GM23338 (cell line): ENCODE measurements around the gene GTPBP4. TPM values are rescaled to one million over a fixed set of nuclear protein-coding genes. Genes with fewer than 3 reads are reported as not detected.

ENCODE experiments used
- ATAC-seq: fragments of 200-7000 bp; cut with Tn5 transposase; 3 replicates; pipeline ENCODE4 v1.9.1; 2020
- DNase-seq: peaks from one replicate; pipeline ENCODE4 v3.0.0-alpha.2; 2015; ENCODE audit warnings: low spot score
- H2AFZ ChIP-seq: fragments of 200-600 bp; sonication (generic); 2 replicates; pipeline ENCODE4 v1.8.0; 2016; ENCODE audit warnings: antibody characterized with exemption, mild to moderate bottlenecking, moderate library complexity
- H3F3A ChIP-seq: fragments of 200-600 bp; sonication (generic); replicated peaks from 2 replicates; pipeline ENCODE4 v1.8.0; 2017; ENCODE audit warnings: antibody characterized with exemption, mixed run types, low read depth
- H3K27ac ChIP-seq: fragments of 200-600 bp; sonication (generic); 2 replicates; pipeline ENCODE4 v1.6.1; 2016; ENCODE audit warnings: low read depth
- H3K27me3 ChIP-seq: fragments of 200-600 bp; sonication (generic); 2 replicates; pipeline ENCODE4 v1.8.0; 2016; ENCODE audit warnings: mild to moderate bottlenecking, mixed run types, moderate library complexity; ENCODE audit not compliant: insufficient read depth
- H3K36me3 ChIP-seq: fragments of 200-600 bp; sonication (generic); 2 replicates; pipeline ENCODE4 v1.8.0; 2016; ENCODE audit warnings: mild to moderate bottlenecking; ENCODE audit not compliant: insufficient read depth
- H3K4me1 ChIP-seq: fragments of 200-600 bp; sonication (generic); 2 replicates; pipeline ENCODE4 v1.8.0; 2016; ENCODE audit warnings: mild to moderate bottlenecking, moderate library complexity; ENCODE audit not compliant: insufficient read depth
- H3K4me2 ChIP-seq: fragments of 200-600 bp; sonication (generic); 2 replicates; pipeline ENCODE4 v1.7.1; 2017; ENCODE audit warnings: mixed run types
- H3K4me3 ChIP-seq: fragments of 200-600 bp; sonication (generic); 2 replicates; pipeline ENCODE4 v1.6.1; 2016; ENCODE audit warnings: mixed run types
- H3K79me2 ChIP-seq: fragments of 200-600 bp; sonication (generic); replicated peaks from 2 replicates; pipeline ENCODE4 v1.8.0; 2017; ENCODE audit warnings: mild to moderate bottlenecking; ENCODE audit not compliant: insufficient read depth
- H3K9me2 ChIP-seq: fragments of 200-600 bp; sonication (generic); 2 replicates; pipeline ENCODE4 v1.8.0; 2017; ENCODE audit not compliant: insufficient read depth
- H4K20me1 ChIP-seq: fragments of 200-600 bp; sonication (generic); replicated peaks from 2 replicates; pipeline ENCODE4 v1.8.0; 2017; ENCODE audit warnings: mild to moderate bottlenecking; ENCODE audit not compliant: insufficient read depth
- H3K27ac Mint-ChIP-seq: 2 replicates; pipeline ENCODE4 v1.8.0; 2020; ENCODE audit warnings: inconsistent platforms, mild to moderate bottlenecking, moderate library complexity, mixed read lengths
- H3K27me3 Mint-ChIP-seq: 3 replicates; pipeline ENCODE4 v1.8.0; 2022; ENCODE audit warnings: low read depth, mild to moderate bottlenecking, moderate library complexity, mixed read lengths, inconsistent platforms; ENCODE audit not compliant: insufficient read depth, poor library complexity
- H3K36me3 Mint-ChIP-seq: 3 replicates; pipeline ENCODE4 v1.8.0; 2021; ENCODE audit warnings: low read depth, mild to moderate bottlenecking, inconsistent platforms, moderate library complexity, mixed read lengths
- H3K4me1 Mint-ChIP-seq: 3 replicates; pipeline ENCODE4 v1.8.0; 2020; ENCODE audit warnings: mild to moderate bottlenecking, inconsistent platforms, mixed read lengths
- H3K4me3 Mint-ChIP-seq: 3 replicates; pipeline ENCODE4 v1.8.0; 2021; ENCODE audit warnings: moderate library complexity, mild to moderate bottlenecking, inconsistent platforms, mixed read lengths
- H3K9me3 Mint-ChIP-seq: 3 replicates; pipeline ENCODE4 v1.8.0; 2020; ENCODE audit warnings: moderate library complexity, mild to moderate bottlenecking, inconsistent platforms, mixed read lengths
- CREB1 ChIP-seq: fragments of 250-450 bp; sonication (Bioruptor Pico); IDR thresholded peaks from 2 replicates; pipeline ENCODE4 v1.5.0; 2020; ENCODE audit warnings: low read depth, mild to moderate bottlenecking, moderate library complexity
- EZH2 ChIP-seq: fragments of 200-600 bp; sonication (generic); IDR thresholded peaks from one replicate; pipeline ENCODE4 v1.8.0; 2017; ENCODE audit warnings: antibody characterized with exemption, mild to moderate bottlenecking, low read depth; ENCODE audit not compliant: unreplicated experiment
- EZH2phosphoT487 ChIP-seq: fragments of 200-600 bp; sonication (generic); IDR thresholded peaks from one replicate; pipeline ENCODE4 v1.8.1; 2018; ENCODE audit warnings: antibody characterized with exemption; ENCODE audit not compliant: unreplicated experiment
- JUNB ChIP-seq: IDR thresholded peaks from one replicate; pipeline ENCODE4 v1.6.1; 2016; ENCODE audit warnings: antibody characterized with exemption; ENCODE audit not compliant: unreplicated experiment
- NANOG ChIP-seq: IDR thresholded peaks from 2 replicates; pipeline ENCODE4 v1.6.1; 2016; ENCODE audit warnings: antibody characterized with exemption, borderline replicate concordance
- POLR2AphosphoS5 ChIP-seq: IDR thresholded peaks from 2 replicates; pipeline ENCODE4 v1.6.1; 2016; ENCODE audit warnings: antibody characterized with exemption, low read depth
- STAT1 ChIP-seq: IDR thresholded peaks from one replicate; pipeline ENCODE4 v1.6.1; 2016; ENCODE audit warnings: antibody characterized with exemption; ENCODE audit not compliant: unreplicated experiment
- ZNF114 ChIP-seq: fragments of 250-450 bp; sonication (Bioruptor Pico); IDR thresholded peaks from 2 replicates; pipeline ENCODE4 v1.5.0; 2020; ENCODE audit warnings: mild to moderate bottlenecking, moderate library complexity
- ZNF331 ChIP-seq: fragments of 250-450 bp; sonication (Bioruptor Pico); IDR thresholded peaks from 2 replicates; pipeline ENCODE4 v1.5.0; 2020; ENCODE audit warnings: low read depth, mild to moderate bottlenecking, moderate library complexity
- polyA plus RNA-seq: library from polyadenylated mRNA; unstranded; fragments of >200 nt; fragmentation: Nextera tagmentation; extraction: Ambion mirVana; gene quantifications from 2 replicates; pipeline ENCODE4 v1.2.1, GENCODE V29; 2016
- total RNA-seq: library from RNA; depleted of rRNA; stranded (reverse); fragments of >200 nt; shearing (Covaris generic); gene quantifications from 2 replicates; pipeline ENCODE4 v1.2.3, GENCODE V29; 2014
- TF ChIP-seq, protein P1 (sequence below), 2 experiments: fragments of 200-600 bp in 1 of 2; sonication (generic) in 1 of 2; conservative IDR thresholded peaks; 2 replicates each; pipeline versions ENCODE4 v1.5.1 to v1.6.1; 2016 to 2017; ENCODE audit warnings: antibody characterized with exemption in 2 of 2, low read depth in 2 of 2, mild to moderate bottlenecking in 2 of 2, moderate library complexity in 1 of 2
- TF ChIP-seq, protein P2 (sequence below): IDR thresholded peaks from one replicate; pipeline ENCODE4 v1.6.1; 2018; ENCODE audit warnings: antibody characterized with exemption; ENCODE audit not compliant: unreplicated experiment
- TF ChIP-seq, protein P3 (sequence below): fragments of 250-450 bp; sonication (Bioruptor Pico); IDR thresholded peaks from 2 replicates; pipeline ENCODE4 v1.5.0; 2020; ENCODE audit warnings: mild to moderate bottlenecking, moderate library complexity
- TF ChIP-seq, protein P4 (sequence below): IDR thresholded peaks from 2 replicates; pipeline ENCODE4 v1.6.1; 2016; ENCODE audit warnings: antibody characterized with exemption

Gene GTPBP4
- total and polyA plus RNA-seq, 2 experiments from 2014 or later = 56.5 to 62.6 TPM

DNA sequence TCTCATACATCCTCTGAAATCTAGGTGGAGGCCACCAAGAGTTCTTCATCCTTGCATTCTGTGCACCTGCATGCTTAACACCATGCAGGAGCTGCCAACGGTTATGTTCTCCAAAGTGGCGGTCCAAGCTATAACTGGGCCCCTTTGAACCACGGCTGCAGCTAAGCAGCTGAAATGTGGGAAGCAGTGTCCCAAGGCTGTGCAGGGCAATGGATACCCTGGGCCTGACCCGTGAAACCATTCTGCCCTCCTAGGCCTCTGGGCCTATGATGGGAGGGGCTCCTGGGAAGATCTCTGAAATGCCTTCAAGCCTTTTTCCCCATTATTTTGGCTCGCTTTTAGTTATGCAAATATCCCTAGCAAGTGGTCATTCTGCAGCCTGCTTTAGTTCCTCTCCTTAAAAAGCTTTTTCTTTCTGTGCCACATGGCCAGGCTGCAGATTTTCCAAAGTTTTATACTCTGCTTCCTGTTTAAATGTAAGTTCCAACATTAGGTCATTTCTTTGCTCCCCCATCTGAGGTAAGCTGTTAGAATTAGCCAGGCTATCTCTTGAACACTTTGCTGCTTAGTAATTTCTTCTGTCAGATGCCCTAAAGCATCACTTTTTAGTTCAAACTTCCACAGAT is 7.7 kb upstream of the GTPBP4 start:
- TF ChIP-seq, protein P1, sequence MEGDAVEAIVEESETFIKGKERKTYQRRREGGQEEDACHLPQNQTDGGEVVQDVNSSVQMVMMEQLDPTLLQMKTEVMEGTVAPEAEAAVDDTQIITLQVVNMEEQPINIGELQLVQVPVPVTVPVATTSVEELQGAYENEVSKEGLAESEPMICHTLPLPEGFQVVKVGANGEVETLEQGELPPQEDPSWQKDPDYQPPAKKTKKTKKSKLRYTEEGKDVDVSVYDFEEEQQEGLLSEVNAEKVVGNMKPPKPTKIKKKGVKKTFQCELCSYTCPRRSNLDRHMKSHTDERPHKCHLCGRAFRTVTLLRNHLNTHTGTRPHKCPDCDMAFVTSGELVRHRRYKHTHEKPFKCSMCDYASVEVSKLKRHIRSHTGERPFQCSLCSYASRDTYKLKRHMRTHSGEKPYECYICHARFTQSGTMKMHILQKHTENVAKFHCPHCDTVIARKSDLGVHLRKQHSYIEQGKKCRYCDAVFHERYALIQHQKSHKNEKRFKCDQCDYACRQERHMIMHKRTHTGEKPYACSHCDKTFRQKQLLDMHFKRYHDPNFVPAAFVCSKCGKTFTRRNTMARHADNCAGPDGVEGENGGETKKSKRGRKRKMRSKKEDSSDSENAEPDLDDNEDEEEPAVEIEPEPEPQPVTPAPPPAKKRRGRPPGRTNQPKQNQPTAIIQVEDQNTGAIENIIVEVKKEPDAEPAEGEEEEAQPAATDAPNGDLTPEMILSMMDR (conservative IDR thresholded peaks at IDR 0.05; ENCODE audit: low read depth in 2 of 2) = no peak
- TF ChIP-seq STAT1 (no peak), JUNB (no peak), NANOG (no peak), ZNF114 (CRISPR knock-in tag) (no peak), CREB1 (CRISPR knock-in tag) (no peak), ZNF331 (CRISPR knock-in tag) (no peak), EZH2phosphoT487 (no peak), EZH2 (no peak), POLR2AphosphoS5 (no peak)
- TF ChIP-seq, protein P2, sequence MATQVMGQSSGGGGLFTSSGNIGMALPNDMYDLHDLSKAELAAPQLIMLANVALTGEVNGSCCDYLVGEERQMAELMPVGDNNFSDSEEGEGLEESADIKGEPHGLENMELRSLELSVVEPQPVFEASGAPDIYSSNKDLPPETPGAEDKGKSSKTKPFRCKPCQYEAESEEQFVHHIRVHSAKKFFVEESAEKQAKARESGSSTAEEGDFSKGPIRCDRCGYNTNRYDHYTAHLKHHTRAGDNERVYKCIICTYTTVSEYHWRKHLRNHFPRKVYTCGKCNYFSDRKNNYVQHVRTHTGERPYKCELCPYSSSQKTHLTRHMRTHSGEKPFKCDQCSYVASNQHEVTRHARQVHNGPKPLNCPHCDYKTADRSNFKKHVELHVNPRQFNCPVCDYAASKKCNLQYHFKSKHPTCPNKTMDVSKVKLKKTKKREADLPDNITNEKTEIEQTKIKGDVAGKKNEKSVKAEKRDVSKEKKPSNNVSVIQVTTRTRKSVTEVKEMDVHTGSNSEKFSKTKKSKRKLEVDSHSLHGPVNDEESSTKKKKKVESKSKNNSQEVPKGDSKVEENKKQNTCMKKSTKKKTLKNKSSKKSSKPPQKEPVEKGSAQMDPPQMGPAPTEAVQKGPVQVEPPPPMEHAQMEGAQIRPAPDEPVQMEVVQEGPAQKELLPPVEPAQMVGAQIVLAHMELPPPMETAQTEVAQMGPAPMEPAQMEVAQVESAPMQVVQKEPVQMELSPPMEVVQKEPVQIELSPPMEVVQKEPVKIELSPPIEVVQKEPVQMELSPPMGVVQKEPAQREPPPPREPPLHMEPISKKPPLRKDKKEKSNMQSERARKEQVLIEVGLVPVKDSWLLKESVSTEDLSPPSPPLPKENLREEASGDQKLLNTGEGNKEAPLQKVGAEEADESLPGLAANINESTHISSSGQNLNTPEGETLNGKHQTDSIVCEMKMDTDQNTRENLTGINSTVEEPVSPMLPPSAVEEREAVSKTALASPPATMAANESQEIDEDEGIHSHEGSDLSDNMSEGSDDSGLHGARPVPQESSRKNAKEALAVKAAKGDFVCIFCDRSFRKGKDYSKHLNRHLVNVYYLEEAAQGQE = no peak
- TF ChIP-seq, protein P3, sequence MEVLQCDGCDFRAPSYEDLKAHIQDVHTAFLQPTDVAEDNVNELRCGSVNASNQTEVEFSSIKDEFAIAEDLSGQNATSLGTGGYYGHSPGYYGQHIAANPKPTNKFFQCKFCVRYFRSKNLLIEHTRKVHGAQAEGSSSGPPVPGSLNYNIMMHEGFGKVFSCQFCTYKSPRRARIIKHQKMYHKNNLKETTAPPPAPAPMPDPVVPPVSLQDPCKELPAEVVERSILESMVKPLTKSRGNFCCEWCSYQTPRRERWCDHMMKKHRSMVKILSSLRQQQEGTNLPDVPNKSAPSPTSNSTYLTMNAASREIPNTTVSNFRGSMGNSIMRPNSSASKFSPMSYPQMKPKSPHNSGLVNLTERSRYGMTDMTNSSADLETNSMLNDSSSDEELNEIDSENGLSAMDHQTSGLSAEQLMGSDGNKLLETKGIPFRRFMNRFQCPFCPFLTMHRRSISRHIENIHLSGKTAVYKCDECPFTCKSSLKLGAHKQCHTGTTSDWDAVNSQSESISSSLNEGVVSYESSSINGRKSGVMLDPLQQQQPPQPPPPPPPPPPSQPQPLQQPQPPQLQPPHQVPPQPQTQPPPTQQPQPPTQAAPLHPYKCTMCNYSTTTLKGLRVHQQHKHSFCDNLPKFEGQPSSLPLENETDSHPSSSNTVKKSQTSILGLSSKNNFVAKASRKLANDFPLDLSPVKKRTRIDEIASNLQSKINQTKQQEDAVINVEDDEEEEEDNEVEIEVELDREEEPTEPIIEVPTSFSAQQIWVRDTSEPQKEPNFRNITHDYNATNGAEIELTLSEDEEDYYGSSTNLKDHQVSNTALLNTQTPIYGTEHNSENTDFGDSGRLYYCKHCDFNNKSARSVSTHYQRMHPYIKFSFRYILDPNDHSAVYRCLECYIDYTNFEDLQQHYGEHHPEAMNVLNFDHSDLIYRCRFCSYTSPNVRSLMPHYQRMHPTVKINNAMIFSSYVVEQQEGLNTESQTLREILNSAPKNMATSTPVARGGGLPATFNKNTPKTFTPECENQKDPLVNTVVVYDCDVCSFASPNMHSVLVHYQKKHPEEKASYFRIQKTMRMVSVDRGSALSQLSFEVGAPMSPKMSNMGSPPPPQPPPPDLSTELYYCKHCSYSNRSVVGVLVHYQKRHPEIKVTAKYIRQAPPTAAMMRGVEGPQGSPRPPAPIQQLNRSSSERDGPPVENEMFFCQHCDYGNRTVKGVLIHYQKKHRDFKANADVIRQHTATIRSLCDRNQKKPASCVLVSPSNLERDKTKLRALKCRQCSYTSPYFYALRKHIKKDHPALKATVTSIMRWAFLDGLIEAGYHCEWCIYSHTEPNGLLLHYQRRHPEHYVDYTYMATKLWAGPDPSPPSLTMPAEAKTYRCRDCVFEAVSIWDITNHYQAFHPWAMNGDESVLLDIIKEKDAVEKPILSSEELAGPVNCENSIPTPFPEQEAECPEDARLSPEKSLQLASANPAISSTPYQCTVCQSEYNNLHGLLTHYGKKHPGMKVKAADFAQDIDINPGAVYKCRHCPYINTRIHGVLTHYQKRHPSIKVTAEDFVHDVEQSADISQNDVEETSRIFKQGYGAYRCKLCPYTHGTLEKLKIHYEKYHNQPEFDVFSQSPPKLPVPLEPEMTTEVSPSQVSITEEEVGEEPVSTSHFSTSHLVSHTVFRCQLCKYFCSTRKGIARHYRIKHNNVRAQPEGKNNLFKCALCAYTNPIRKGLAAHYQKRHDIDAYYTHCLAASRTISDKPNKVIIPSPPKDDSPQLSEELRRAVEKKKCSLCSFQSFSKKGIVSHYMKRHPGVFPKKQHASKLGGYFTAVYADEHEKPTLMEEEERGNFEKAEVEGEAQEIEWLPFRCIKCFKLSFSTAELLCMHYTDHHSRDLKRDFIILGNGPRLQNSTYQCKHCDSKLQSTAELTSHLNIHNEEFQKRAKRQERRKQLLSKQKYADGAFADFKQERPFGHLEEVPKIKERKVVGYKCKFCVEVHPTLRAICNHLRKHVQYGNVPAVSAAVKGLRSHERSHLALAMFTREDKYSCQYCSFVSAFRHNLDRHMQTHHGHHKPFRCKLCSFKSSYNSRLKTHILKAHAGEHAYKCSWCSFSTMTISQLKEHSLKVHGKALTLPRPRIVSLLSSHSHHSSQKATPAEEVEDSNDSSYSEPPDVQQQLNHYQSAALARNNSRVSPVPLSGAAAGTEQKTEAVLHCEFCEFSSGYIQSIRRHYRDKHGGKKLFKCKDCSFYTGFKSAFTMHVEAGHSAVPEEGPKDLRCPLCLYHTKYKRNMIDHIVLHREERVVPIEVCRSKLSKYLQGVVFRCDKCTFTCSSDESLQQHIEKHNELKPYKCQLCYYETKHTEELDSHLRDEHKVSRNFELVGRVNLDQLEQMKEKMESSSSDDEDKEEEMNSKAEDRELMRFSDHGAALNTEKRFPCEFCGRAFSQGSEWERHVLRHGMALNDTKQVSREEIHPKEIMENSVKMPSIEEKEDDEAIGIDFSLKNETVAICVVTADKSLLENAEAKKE (CRISPR knock-in tag) = no peak
- TF ChIP-seq, protein P4, sequence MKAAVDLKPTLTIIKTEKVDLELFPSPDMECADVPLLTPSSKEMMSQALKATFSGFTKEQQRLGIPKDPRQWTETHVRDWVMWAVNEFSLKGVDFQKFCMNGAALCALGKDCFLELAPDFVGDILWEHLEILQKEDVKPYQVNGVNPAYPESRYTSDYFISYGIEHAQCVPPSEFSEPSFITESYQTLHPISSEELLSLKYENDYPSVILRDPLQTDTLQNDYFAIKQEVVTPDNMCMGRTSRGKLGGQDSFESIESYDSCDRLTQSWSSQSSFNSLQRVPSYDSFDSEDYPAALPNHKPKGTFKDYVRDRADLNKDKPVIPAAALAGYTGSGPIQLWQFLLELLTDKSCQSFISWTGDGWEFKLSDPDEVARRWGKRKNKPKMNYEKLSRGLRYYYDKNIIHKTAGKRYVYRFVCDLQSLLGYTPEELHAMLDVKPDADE = no peak
- Mint-ChIP-seq H3K27me3 (no peaks in the 10 kb centered on the region), H3K27ac (no peak overlapping the region), H3K4me3 (no peak overlapping the region), H3K4me1 (no peaks in the 10 kb centered on the region), H3K9me3 (peaks cover 42% of the 10 kb centered on the region), H3K36me3 (peaks cover 31% of the 10 kb centered on the region)
- Histone ChIP-seq H3K4me3 (no peak overlapping the region), H3K4me2 (no peak overlapping the region), H3K27ac (no peak overlapping the region), H3K4me1 (no peaks in the 10 kb centered on the region), H4K20me1 (no peaks in the 10 kb centered on the region), H3K9me2 (no peaks in the 10 kb centered on the region), H3K79me2 (no peaks in the 10 kb centered on the region), H3F3A (0 out of 2 replicates have a peak, but pooled peaks cover 4% of the 10 kb centered on the region), H2AFZ (no peak overlapping the region), H3K27me3 (no peaks in the 10 kb centered on the region), H3K36me3 (no peaks in the 10 kb centered on the region)
- no peak for ATAC-seq
- no peak for DNase-seq
